Omental fat pad (tissue), 4 donors: ENCODE data around the gene ZSCAN2. TPM values are rescaled to one million over a fixed set of nuclear protein-coding genes. Genes with fewer than 3 reads are reported as not detected.

Experiments used
- ATAC-seq: fragments of 150-250 bp; one replicate; pipeline ENCODE4 v1.9.1; 2016; ENCODE audit warnings: mild to moderate bottlenecking, moderate library complexity; ENCODE audit not compliant: low FRiP score
- DNase-seq: peaks from one replicate; pipeline ENCODE4 v3.0.0-alpha.2; 2019; ENCODE audit warnings: low spot score
- CTCF ChIP-seq, 3 donors: fragments of 450-650 bp; IDR thresholded peaks; one replicate each; pipeline ENCODE4 v1.5.1; 2016 to 2017; ENCODE audit warnings: antibody characterized with exemption in 3 of 3, mild to moderate bottlenecking in 3 of 3, moderate library complexity in 2 of 3
- total RNA-seq, 4 donors: library from RNA; depleted of rRNA; stranded (reverse); fragments of >200 nt; gene quantifications; one replicate each; pipeline ENCODE4 v1.1.0, GENCODE V29; 2016

ZSCAN2 gene
- total RNA-seq, 4 donors from 2014 or later, result 8.4 to 16.3 (median 13.0) TPM

DNA sequence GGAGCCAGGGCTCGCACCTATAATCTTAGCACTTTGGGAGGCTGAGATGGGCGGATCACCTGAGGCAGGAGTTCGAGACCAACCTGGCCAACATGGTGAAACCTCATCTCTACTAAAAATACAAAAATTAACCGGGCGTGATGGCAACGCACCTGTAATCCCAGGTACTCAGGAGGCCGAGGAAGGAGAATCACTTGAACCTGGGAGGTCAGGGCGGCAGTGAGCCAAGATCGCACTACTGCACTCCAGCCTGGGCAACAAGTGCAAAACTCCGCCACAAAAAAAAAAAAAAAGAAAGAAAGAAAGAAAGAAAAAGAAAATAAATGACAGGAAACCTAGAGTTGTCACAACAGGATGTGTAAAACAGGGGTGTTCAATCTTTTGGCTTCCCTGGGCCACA lies 60.2 kb downstream of the ZSCAN2 start:
- TF ChIP-seq CTCF (IDR thresholded peaks at IDR 0.05), result no peak
- ATAC-seq (no peak), DNase-seq (no peak)

DNA sequence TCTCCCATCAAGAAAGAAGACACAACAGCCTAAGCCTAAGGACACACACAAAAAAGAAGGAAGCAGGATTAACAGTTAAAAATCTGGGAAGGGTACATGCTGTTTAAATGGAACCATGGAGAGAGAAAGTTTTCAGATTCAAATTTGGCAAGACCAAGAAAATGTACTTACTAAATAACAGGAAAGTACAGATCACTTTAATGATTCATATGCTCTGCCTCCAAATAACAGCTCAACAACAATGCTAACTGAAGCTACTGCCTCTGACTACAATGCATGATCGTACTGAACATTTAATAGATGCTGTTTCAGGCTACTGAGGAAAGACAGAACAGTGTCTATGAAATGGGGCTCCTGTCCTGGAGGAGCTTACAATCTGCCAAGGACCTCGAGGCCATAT lies 65.6 kb downstream of the ZSCAN2 start:
- no peak for ATAC-seq
- DNase-seq, result no peak
- no peak for TF ChIP-seq CTCF (IDR thresholded peaks at IDR 0.05)

GRCh38 chr15:84668221-84668982 lies 67.6 kb downstream of the ZSCAN2 start:
- no peak for TF ChIP-seq CTCF (IDR thresholded peaks at IDR 0.05)
- no peak for ATAC-seq

DNA sequence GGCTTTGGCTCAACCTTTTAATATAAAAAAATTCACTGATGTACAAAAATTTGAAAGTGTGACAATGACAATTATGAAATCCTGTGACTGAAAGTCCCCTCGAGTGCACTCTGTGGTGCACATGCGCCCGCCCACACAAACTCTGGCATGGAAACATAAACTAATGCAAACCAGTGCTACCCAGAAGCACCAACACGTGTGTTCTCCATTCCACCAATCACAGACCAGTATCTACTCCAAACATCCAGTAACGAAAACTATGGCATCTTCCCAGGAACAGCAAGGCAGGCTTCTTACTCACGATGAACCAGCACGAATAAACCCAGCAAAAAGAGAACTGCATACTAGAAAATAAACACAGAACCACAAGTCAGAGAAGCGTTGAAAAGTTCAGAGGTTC lies 68.9 kb downstream of the ZSCAN2 start:
- DNase-seq, result no peak
- no peak for ATAC-seq
- TF ChIP-seq CTCF (IDR thresholded peaks at IDR 0.05), result no peak

More at GRCh38 chr15:84668221-84668982, 67.6 kb downstream of the ZSCAN2 start:
- no peak for DNase-seq

DNA sequence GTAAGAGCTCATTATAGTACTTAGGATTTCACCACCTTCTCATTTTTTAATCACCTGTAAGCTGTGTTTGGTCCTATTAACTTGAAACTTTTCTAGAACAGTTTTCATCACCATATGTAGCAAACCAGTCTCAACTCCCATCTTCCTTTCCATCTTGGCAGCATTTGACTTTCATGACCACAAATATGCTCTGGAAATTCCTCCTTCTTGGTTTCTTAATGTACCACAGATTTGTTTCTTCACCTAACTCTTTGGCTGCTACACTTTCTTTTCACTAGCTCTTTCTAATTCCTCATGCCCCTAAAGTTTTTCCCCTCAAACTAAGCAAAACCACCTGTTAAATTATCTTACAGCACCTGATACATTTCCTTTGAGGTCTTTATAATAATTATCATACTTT lies 70.4 kb downstream of the ZSCAN2 start:
- no peak for TF ChIP-seq CTCF (IDR thresholded peaks at IDR 0.05)
- ATAC-seq, result no peak

More for the DNA sequence above, 70.4 kb downstream of the ZSCAN2 start:
- DNase-seq, result no peak

Other genes starting within 250 kb of the ZSCAN2 start
- 10 to 100 TPM; 13.7 to 26.8 (median 20.4) TPM for gene WDR73, start 53.3 kb downstream of the ZSCAN2 start, total RNA-seq
- gene NMB, start 57.2 kb downstream of the ZSCAN2 start, total RNA-seq, result 10 to 100 TPM; 18.4 to 89.3 (median 29.9) TPM
- 100 to 1,000 TPM; 131 to 191 (median 149) TPM for gene SEC11A, start 115.1 kb downstream of the ZSCAN2 start, total RNA-seq
- gene ZNF592, start 147.6 kb downstream of the ZSCAN2 start, total RNA-seq, result 10 to 100 TPM; 13.7 to 22.8 (median 20.0) TPM
- 1 to 10 TPM; 3.1 to 7.7 (median 3.8) TPM for gene ALPK3, start 216.3 kb downstream of the ZSCAN2 start, total RNA-seq